Measurements from ENCODE around the gene FAM168A.

The FAM168A gene

DNA sequence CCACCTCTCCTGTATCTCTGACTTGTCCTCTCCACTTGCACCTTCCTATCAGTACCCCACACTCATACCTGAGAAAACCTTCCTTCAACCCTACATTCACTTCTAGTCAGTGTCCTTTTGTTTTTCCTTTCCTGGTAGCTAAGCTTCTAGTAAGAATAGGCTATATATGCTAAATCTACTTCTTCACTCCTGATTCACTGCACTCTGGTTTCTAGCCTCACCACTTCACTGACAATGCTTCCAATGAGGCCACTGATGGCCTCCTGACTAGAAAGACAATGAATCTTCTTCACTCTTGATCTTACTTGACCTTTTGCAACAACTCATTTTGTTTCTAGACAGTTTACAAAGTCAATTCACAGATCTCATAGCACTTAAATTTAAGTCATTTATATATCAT is 169.7 kb downstream of the FAM168A start:
- TF ChIP-seq, protein P1, sequence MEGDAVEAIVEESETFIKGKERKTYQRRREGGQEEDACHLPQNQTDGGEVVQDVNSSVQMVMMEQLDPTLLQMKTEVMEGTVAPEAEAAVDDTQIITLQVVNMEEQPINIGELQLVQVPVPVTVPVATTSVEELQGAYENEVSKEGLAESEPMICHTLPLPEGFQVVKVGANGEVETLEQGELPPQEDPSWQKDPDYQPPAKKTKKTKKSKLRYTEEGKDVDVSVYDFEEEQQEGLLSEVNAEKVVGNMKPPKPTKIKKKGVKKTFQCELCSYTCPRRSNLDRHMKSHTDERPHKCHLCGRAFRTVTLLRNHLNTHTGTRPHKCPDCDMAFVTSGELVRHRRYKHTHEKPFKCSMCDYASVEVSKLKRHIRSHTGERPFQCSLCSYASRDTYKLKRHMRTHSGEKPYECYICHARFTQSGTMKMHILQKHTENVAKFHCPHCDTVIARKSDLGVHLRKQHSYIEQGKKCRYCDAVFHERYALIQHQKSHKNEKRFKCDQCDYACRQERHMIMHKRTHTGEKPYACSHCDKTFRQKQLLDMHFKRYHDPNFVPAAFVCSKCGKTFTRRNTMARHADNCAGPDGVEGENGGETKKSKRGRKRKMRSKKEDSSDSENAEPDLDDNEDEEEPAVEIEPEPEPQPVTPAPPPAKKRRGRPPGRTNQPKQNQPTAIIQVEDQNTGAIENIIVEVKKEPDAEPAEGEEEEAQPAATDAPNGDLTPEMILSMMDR (IDR thresholded peaks at IDR 0.05; ENCODE audit: low read length), result no peak
- TF ChIP-seq EZH2phosphoT487 (IDR thresholded peaks at IDR 0.05; ENCODE audit: low read length) (no peak), EZH2 (optimal IDR thresholded peaks at IDR 0.05; ENCODE audit: low read depth, low read length) (no peak)
- Histone ChIP-seq H3K27ac (ENCODE audit: low read length) (no peak overlapping the region), H3K9ac (ENCODE audit: low read length) (no peak overlapping the region), H2AFZ (ENCODE audit: low read length) (no peak overlapping the region), H3K9me2 (replicated peaks; ENCODE audit: insufficient read depth, low read length) (no peaks in the 10 kb centered on the region), H3K4me1 (ENCODE audit: low read length) (no peaks in the 10 kb centered on the region), H3K4me2 (ENCODE audit: low read depth, low read length) (no peak overlapping the region), H3K79me2 (ENCODE audit: low read length) (no peaks in the 10 kb centered on the region), H3F3A (ENCODE audit: insufficient read depth, low read length) (no peaks in the 10 kb centered on the region), H3K36me3 (replicated peaks; ENCODE audit: insufficient read depth, low read length) (no peaks in the 10 kb centered on the region), H4K20me1 (ENCODE audit: insufficient read depth, low read length) (no peaks in the 10 kb centered on the region), H3K9me3 (replicated peaks; ENCODE audit: insufficient read depth, low read length) (no peaks in the 10 kb centered on the region), H3K4me3 (ENCODE audit: low read length) (no peak overlapping the region), H3K27me3 (replicated peaks; ENCODE audit: insufficient read depth, low read length) (no peaks in the 10 kb centered on the region)
- DNase-seq, result no peak

DNA sequence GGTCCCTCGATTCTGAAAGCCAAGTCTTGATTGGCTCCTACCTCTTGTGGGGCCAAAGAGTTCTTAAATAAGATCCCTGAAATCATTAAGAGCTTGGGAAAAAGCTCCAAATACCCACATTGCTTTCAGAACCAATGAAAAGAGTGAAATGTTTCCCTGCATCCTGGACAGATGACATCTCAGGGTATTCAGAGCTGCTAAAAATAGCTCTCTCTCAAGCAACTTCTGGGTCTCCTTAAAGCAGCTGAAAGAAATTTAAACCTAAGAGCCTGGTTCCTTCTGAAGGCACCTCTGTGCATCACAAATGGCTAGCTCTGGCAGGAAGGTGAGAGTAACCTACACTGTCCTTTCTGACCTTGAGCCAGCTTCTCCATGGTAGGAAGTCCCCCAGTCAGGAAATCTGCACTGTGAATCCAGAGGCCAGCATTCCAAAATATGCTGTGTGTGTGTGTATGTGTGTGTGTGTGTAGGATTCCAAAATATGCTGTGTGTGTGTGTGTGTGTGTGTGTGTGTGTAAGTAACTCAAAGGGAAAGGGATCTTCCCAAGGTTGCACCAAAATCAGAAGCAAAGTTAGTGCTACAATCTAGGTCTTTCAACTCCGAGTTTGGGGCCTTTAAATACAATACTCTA is 171.6 kb downstream of the FAM168A start:
- H3K4me3 ChIP-seq (ENCODE audit: low read length), result no peak overlapping the region
- TF ChIP-seq EZH2phosphoT487 (IDR thresholded peaks at IDR 0.05; ENCODE audit: low read length), result no peak
- H3K27me3 ChIP-seq (replicated peaks; ENCODE audit: insufficient read depth, low read length), result no peaks in the 10 kb centered on the region
- no peak for DNase-seq
- H3K9ac ChIP-seq (ENCODE audit: low read length), result no peak overlapping the region
- no peaks in the 10 kb centered on the region for H4K20me1 ChIP-seq (ENCODE audit: insufficient read depth, low read length)
- no peaks in the 10 kb centered on the region for H3K9me3 ChIP-seq (replicated peaks; ENCODE audit: insufficient read depth, low read length)
- no peaks in the 10 kb centered on the region for H3K79me2 ChIP-seq (ENCODE audit: low read length)
- no peak overlapping the region for H3K27ac ChIP-seq (ENCODE audit: low read length)
- H2AFZ ChIP-seq (ENCODE audit: low read length), result no peak overlapping the region
- H3K36me3 ChIP-seq (replicated peaks; ENCODE audit: insufficient read depth, low read length), result no peaks in the 10 kb centered on the region
- no peaks in the 10 kb centered on the region for H3K4me1 ChIP-seq (ENCODE audit: low read length)
- H3K4me2 ChIP-seq (ENCODE audit: low read depth, low read length), result no peak overlapping the region
- no peaks in the 10 kb centered on the region for H3K9me2 ChIP-seq (replicated peaks; ENCODE audit: insufficient read depth, low read length)
- H3F3A ChIP-seq (ENCODE audit: insufficient read depth, low read length), result no peaks in the 10 kb centered on the region

DNA sequence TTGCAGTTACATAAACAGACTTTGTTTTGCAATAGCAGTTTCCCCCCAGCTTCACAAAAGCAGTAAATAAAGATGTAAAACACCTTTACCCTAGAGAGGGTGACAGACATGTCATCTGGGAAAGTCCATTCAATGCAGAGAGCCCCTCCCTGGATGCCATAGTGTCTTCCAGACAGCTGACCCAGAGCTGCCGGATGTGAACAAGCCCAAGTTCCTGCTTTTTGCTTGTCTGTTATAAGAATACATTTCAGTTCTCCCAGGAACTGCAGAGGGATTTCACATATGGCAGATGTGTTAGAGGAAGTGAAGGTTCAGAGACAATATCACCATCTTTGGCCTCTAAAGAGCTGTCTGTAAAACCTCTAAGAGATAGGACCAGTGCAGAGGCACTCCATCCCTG is 172.8 kb downstream of the FAM168A start:
- no peak overlapping the region for H2AFZ ChIP-seq (ENCODE audit: low read length)
- H4K20me1 ChIP-seq (ENCODE audit: insufficient read depth, low read length), result no peaks in the 10 kb centered on the region
- H3K4me2 ChIP-seq (ENCODE audit: low read depth, low read length), result no peak overlapping the region
- no peak overlapping the region for H3K9ac ChIP-seq (ENCODE audit: low read length)
- no peak overlapping the region for H3K4me3 ChIP-seq (ENCODE audit: low read length)
- no peaks in the 10 kb centered on the region for H3K9me2 ChIP-seq (replicated peaks; ENCODE audit: insufficient read depth, low read length)
- H3K36me3 ChIP-seq (replicated peaks; ENCODE audit: insufficient read depth, low read length), result no peaks in the 10 kb centered on the region
- H3K27me3 ChIP-seq (replicated peaks; ENCODE audit: insufficient read depth, low read length), result no peaks in the 10 kb centered on the region
- no peaks in the 10 kb centered on the region for H3K4me1 ChIP-seq (ENCODE audit: low read length)
- no peaks in the 10 kb centered on the region for H3K9me3 ChIP-seq (replicated peaks; ENCODE audit: insufficient read depth, low read length)
- no peak overlapping the region for H3K27ac ChIP-seq (ENCODE audit: low read length)
- TF ChIP-seq, protein P1 (IDR thresholded peaks at IDR 0.05; ENCODE audit: low read length), result no peak
- DNase-seq, result no peak
- H3F3A ChIP-seq (ENCODE audit: insufficient read depth, low read length), result no peaks in the 10 kb centered on the region
- H3K79me2 ChIP-seq (ENCODE audit: low read length), result no peaks in the 10 kb centered on the region

DNA sequence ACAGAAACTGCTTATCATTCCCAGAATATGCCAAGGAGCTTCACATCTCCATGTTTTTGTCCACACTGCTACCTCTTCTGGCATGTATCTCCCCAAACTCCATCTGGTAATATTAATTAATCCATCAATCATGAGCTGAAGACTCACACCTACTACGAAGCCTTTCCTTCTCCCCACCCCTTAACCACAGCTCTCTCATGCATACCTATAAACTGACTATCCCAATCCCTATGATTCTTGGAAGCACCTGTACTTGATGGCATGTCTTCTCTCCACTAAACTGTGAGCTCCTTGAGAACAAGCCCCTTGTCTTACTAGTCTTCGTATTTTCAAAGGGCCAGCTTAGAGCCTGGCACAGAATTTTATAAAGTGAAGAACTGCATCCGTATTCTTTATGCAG is 174.4 kb downstream of the FAM168A start:
- H3K36me3 ChIP-seq (replicated peaks; ENCODE audit: insufficient read depth, low read length), result no peaks in the 10 kb centered on the region
- no peak overlapping the region for H3K9ac ChIP-seq (ENCODE audit: low read length)
- H3K4me3 ChIP-seq (ENCODE audit: low read length), result no peak overlapping the region
- no peaks in the 10 kb centered on the region for H3K4me1 ChIP-seq (ENCODE audit: low read length)
- no peak for DNase-seq
- H3K27me3 ChIP-seq (replicated peaks; ENCODE audit: insufficient read depth, low read length), result no peaks in the 10 kb centered on the region
- H3K79me2 ChIP-seq (ENCODE audit: low read length), result no peaks in the 10 kb centered on the region
- no peaks in the 10 kb centered on the region for H3K9me3 ChIP-seq (replicated peaks; ENCODE audit: insufficient read depth, low read length)
- H3K9me2 ChIP-seq (replicated peaks; ENCODE audit: insufficient read depth, low read length), result no peaks in the 10 kb centered on the region
- no peak overlapping the region for H3K4me2 ChIP-seq (ENCODE audit: low read depth, low read length)
- TF ChIP-seq EZH2phosphoT487 (IDR thresholded peaks at IDR 0.05; ENCODE audit: low read length) (no peak), EZH2 (optimal IDR thresholded peaks at IDR 0.05; ENCODE audit: low read depth, low read length) (no peak)
- TF ChIP-seq, protein P1 (IDR thresholded peaks at IDR 0.05; ENCODE audit: low read length), result no peak
- no peaks in the 10 kb centered on the region for H3F3A ChIP-seq (ENCODE audit: insufficient read depth, low read length)
- H2AFZ ChIP-seq (ENCODE audit: low read length), result no peak overlapping the region
- no peak overlapping the region for H3K27ac ChIP-seq (ENCODE audit: low read length)
- no peaks in the 10 kb centered on the region for H4K20me1 ChIP-seq (ENCODE audit: insufficient read depth, low read length)
